ENCODE data around the gene TRIM46.

DNA sequence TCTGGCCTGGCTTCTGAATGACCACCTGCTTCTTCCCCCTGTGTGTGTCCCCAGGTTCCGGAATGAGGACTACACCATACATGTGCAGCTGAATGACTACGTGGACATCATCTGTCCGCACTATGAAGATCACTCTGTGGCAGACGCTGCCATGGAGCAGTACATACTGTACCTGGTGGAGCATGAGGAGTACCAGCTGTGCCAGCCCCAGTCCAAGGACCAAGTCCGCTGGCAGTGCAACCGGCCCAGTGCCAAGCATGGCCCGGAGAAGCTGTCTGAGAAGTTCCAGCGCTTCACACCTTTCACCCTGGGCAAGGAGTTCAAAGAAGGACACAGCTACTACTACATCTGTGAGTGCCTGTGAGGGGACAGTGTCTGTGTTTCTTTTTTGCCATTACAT, 42.4 kb upstream of the TRIM46 start:
- TF ChIP-seq, protein P1, sequence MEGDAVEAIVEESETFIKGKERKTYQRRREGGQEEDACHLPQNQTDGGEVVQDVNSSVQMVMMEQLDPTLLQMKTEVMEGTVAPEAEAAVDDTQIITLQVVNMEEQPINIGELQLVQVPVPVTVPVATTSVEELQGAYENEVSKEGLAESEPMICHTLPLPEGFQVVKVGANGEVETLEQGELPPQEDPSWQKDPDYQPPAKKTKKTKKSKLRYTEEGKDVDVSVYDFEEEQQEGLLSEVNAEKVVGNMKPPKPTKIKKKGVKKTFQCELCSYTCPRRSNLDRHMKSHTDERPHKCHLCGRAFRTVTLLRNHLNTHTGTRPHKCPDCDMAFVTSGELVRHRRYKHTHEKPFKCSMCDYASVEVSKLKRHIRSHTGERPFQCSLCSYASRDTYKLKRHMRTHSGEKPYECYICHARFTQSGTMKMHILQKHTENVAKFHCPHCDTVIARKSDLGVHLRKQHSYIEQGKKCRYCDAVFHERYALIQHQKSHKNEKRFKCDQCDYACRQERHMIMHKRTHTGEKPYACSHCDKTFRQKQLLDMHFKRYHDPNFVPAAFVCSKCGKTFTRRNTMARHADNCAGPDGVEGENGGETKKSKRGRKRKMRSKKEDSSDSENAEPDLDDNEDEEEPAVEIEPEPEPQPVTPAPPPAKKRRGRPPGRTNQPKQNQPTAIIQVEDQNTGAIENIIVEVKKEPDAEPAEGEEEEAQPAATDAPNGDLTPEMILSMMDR (IDR thresholded peaks at IDR 0.05 in 2 of 3, conservative IDR thresholded peaks at IDR 0.05 in 1 of 3; ENCODE audit: borderline replicate concordance in 1 of 3, insufficient read depth in 1 of 3, low read depth in 2 of 3, low read length in 2 of 3), result no peak
- TF ChIP-seq POLR2AphosphoS5 (IDR thresholded peaks at IDR 0.05; ENCODE audit: low read depth, low read length) (no peak), SIN3A (IDR thresholded peaks at IDR 0.05; ENCODE audit: low read depth) (no peak)
